ENCODE measurements around the gene NOSTRIN. TPM values are rescaled to one million over a fixed set of nuclear protein-coding genes. Genes with fewer than 3 reads are reported as not detected.
"Not testable (repeated sequence)": the region's sequence is repeated elsewhere in the genome, so short reads cannot be mapped to it uniquely, and the experiment has no call there.

NOSTRIN gene
- total RNA-seq, 1 donor from 2014 or later, result 62.1 TPM

- no peak for DNase-seq (ENCODE audit: low spot score)
These were observed 12.7 kb upstream of the NOSTRIN start for GRCh38 chr2:168789776-168790175.

DNA sequence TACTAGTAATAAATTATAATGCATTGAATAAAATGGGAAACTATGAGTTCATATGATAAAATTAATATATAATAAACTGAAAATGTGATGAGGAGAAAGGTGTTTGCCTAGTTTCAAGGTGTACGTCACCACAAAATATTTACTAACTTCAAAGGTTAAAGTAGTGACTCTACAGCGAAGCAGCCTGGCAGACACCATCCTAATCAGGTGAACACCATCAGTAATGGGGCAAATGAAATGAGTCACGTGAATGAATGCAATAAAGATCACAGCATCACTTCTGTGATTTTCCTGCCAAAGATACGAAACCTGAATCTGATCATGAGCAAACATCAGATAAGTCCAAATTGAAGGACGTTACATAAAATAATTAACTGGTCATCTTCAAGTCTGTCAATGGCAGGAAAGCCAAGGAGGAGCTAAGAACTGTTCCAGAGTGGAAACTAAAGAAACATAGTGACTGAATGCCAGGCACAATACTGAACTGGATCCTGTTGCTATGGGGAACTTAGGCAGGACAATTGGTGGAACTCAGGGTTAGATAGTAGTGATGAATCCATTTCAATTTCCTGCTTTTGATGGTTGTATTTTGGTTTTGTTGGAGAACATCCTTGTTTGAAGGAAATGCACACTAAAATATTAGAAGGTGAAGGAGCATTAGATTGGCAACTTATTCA lies 12.1 kb upstream of the NOSTRIN start:
- no peak for DNase-seq (ENCODE audit: low spot score)

DNA sequence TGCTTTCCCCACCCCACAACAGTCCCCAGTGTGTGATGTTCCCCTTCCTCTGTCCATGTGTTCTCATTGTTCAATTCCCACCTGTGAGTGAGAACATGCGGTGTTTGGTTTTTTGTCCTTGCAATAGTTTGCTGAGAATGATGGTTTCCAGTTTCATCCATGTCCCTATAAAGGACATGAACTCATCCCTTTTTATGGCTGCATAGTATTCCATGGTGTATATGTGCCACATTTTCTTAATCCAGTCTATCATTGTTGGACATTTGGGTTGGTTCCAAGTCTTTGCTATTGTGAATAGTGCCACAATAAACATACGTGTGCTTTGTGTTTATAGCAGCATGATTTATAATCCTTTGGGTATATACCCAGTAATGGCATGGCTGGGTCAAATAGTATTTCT lies 11.3 kb upstream of the NOSTRIN start:
- not testable (repeated sequence) for DNase-seq (ENCODE audit: low spot score)

- no peak for DNase-seq (ENCODE audit: low spot score)
These were observed 8.8 kb upstream of the NOSTRIN start for GRCh38 chr2:168793596-168793995.

GRCh38 chr2:168794968-168795367 lies 7.5 kb upstream of the NOSTRIN start:
- DNase-seq (ENCODE audit: low spot score), result no peak

GRCh38 chr2:168796090-168796577 lies 6.3 kb upstream of the NOSTRIN start:
- DNase-seq (ENCODE audit: low spot score), result no peak

- no peak for DNase-seq (ENCODE audit: low spot score)
These were observed 5.7 kb upstream of the NOSTRIN start for GRCh38 chr2:168796583-168797285.

GRCh38 chr2:168797286-168797655 lies 5.2 kb upstream of the NOSTRIN start:
- DNase-seq (ENCODE audit: low spot score), result no peak

GRCh38 chr2:168798076-168798887 lies 4.2 kb upstream of the NOSTRIN start:
- no peak for DNase-seq (ENCODE audit: low spot score)

- DNase-seq (ENCODE audit: low spot score), result no peak
These were observed 3.5 kb upstream of the NOSTRIN start for GRCh38 chr2:168798888-168799410.

DNA sequence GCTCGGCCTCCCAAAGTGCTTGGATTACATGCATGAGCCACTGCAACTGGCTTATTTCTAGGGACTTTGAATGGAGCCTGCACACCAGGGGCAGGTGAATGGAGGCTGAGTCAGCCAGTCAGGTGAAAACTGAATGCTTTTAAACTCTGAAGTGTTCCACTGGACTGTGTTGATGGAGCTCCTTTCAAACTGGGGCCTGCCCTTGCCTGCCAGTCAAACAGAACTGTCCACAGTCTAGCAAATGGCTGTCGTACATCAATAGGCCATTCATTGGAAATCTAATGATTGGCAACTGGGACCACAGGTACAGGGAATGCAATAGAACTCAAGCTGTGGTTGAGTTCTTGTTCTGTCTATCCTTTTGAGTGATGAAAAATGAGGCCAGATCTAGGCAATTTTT lies 966 bp upstream of the NOSTRIN start:
- no peak for DNase-seq (ENCODE audit: low spot score)

DNA sequence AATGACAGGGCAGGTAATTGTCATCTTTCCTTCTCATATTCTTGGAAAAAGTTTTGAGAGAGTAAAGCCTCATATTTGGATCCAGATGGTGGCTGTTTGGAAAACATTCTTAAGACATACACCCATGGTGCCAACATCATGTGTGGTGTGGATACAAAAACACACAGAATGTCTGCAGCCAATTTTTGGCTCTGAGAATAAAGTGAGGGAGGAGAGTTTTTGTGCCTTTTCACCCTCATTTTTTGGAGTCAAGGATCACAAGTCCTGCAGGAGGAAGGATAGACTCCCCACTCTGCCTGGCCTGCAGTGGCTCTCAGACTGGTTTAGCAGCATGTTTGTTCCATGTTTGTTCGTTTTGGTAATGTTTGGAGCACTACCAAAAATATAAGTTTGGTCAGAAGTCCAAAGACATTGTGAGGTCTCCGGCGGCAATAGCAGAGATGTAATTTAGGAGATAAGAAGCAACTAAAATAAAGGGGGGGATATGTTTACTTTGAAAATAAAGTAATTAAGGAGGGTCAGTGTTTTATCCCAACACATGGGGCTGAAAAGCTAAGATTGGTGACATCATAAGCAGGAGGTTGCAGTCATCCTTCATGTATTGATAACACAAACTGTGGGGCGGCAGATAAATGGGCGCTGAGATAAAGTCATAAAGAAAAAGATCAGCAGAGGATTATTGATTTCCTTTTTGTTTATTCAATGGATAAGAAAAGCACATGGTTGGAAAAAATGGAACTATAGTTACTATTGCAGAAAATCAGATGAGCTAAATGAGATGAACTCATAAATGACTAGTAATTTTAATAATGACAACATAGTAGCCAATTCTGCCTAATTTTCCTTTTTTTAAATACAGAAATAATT lies 655 bp downstream of the NOSTRIN start:
- no peak for DNase-seq (ENCODE audit: low spot score)

DNA sequence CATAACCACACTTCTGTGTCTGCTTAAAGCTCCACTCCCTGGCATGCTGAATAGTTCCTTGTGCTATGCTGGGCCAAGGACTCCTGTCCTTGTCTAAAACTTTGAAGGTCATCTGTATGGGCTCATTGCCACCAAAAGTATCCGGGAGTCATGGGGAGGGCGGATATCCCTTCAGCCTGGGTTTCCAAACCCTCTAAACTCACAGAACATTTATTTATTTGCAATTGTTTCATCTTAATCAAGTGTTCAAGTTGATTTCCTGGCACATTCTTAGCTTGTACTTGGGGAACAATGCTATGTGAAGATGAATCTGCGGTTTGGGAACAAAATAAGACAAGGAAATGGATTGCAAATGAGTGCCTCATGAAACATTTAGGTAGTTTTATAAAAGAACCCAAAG lies 1.8 kb downstream of the NOSTRIN start:
- no peak for DNase-seq (ENCODE audit: low spot score)

GRCh38 chr2:168805615-168806014 lies 3.2 kb downstream of the NOSTRIN start:
- no peak for DNase-seq (ENCODE audit: low spot score)

- DNase-seq (ENCODE audit: low spot score), result no peak
These were observed 7.1 kb downstream of the NOSTRIN start for GRCh38 chr2:168809537-168809936.

DNA sequence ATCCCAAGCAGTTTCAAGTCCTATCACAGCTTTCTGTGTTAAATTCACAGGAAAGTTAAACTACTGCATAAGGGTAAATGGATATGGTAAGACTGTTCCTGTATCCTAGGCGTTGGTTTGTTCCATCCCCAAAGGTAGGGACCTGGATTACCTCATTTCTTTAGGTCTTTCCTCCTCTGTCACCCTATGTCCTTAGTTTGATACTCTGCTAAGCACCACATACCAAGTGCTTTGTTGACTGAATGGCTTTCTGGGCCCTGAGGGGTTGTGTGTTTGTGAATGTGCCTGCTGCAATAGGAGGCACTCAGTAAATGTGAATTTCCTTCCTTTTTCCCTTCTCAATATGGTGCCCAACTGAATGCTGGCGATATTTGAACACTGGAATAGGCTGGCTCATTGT lies 7.8 kb downstream of the NOSTRIN start:
- no peak for DNase-seq (ENCODE audit: low spot score)

GRCh38 chr2:168811696-168812095 lies 9.3 kb downstream of the NOSTRIN start:
- no peak for DNase-seq (ENCODE audit: low spot score)

GRCh38 chr2:168814046-168814445 lies 11.6 kb downstream of the NOSTRIN start:
- no peak for DNase-seq (ENCODE audit: low spot score)

- no peak for DNase-seq (ENCODE audit: low spot score)
These were observed 12.8 kb downstream of the NOSTRIN start for GRCh38 chr2:168814939-168815907.

- no peak for DNase-seq (ENCODE audit: low spot score)
These were observed 13.9 kb downstream of the NOSTRIN start for GRCh38 chr2:168816369-168816768.
